Type B pancreatic cell (in vitro differentiated cells): ENCODE data around the gene OLFML1. TPM values are rescaled to one million over a fixed set of nuclear protein-coding genes. Genes with fewer than 3 reads are reported as not detected.
"Not testable (repeated sequence)": the region's sequence is repeated elsewhere in the genome, so short reads cannot be mapped to it uniquely, and the experiment has no call there.

Experiments used
- DNase-seq: peaks from one replicate; pipeline ENCODE4 v3.0.0; 2021; ENCODE audit warnings: mixed read lengths; ENCODE audit not compliant: unreplicated experiment; ENCODE audit errors: extremely low spot score
- H3K27ac Mint-ChIP-seq: 2 replicates; pipeline ENCODE4 v1.8.0; 2021; ENCODE audit warnings: mild to moderate bottlenecking, mixed read lengths
- H3K27me3 Mint-ChIP-seq: 2 replicates; pipeline ENCODE4 v1.8.0; 2021; ENCODE audit warnings: mixed read lengths
- H3K36me3 Mint-ChIP-seq: 2 replicates; pipeline ENCODE4 v1.8.0; 2021; ENCODE audit warnings: mixed read lengths
- H3K4me1 Mint-ChIP-seq: one replicate; pipeline ENCODE4 v1.8.0; 2021; ENCODE audit warnings: mixed read lengths; ENCODE audit not compliant: unreplicated experiment
- H3K4me3 Mint-ChIP-seq: 2 replicates; pipeline ENCODE4 v1.8.0; 2021; ENCODE audit warnings: mild to moderate bottlenecking, mixed read lengths
- H3K9me3 Mint-ChIP-seq: 2 replicates; pipeline ENCODE4 v1.8.0; 2021; ENCODE audit warnings: mixed read lengths
- total RNA-seq: library from RNA; stranded (reverse); gene quantifications from 2 replicates; pipeline ENCODE4 v1.2.1, GENCODE V29; 2021; ENCODE audit warnings: low replicate concordance
- TF ChIP-seq, protein P1 (sequence below): fragments of 200-600 bp; sonication (generic); conservative IDR thresholded peaks from 2 replicates; pipeline ENCODE4 v1.5.0; 2021; ENCODE audit warnings: antibody characterized with exemption, mild to moderate bottlenecking

Gene OLFML1
- total RNA-seq, 1 donor from 2014 or later, result 11.8 TPM

DNA sequence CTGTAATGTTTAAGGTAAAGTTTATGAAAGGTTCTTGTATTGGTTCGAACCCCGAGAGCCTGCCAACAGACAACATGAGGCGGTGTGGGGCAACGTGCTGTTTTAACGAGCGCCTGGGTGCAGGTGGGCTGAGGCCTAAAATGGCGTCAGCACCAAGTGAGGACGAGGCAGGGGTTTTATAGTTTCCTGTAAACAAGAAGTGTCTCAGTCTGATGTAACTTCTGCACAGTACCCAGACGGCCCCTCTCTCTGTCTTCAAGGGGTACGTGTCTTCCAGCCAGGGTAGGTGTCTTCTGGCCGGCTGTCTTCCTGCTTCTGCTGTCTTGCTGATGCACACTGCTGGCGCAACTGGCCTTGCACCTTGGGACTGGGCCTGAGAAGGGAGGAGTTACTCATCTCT is 31.2 kb downstream of the OLFML1 start:
- Mint-ChIP-seq H3K4me3 (peak overlapping the region; percentile 48), H3K4me1 (peaks cover 23% of the 10 kb centered on the region), H3K27me3 (peaks cover 8% of the 10 kb centered on the region), H3K9me3 (peaks cover 13% of the 10 kb centered on the region), H3K27ac (no peak overlapping the region), H3K36me3 (peaks cover 10% of the 10 kb centered on the region)
- DNase-seq, result no peak
- TF ChIP-seq, protein P1, sequence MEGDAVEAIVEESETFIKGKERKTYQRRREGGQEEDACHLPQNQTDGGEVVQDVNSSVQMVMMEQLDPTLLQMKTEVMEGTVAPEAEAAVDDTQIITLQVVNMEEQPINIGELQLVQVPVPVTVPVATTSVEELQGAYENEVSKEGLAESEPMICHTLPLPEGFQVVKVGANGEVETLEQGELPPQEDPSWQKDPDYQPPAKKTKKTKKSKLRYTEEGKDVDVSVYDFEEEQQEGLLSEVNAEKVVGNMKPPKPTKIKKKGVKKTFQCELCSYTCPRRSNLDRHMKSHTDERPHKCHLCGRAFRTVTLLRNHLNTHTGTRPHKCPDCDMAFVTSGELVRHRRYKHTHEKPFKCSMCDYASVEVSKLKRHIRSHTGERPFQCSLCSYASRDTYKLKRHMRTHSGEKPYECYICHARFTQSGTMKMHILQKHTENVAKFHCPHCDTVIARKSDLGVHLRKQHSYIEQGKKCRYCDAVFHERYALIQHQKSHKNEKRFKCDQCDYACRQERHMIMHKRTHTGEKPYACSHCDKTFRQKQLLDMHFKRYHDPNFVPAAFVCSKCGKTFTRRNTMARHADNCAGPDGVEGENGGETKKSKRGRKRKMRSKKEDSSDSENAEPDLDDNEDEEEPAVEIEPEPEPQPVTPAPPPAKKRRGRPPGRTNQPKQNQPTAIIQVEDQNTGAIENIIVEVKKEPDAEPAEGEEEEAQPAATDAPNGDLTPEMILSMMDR, result no peak

DNA sequence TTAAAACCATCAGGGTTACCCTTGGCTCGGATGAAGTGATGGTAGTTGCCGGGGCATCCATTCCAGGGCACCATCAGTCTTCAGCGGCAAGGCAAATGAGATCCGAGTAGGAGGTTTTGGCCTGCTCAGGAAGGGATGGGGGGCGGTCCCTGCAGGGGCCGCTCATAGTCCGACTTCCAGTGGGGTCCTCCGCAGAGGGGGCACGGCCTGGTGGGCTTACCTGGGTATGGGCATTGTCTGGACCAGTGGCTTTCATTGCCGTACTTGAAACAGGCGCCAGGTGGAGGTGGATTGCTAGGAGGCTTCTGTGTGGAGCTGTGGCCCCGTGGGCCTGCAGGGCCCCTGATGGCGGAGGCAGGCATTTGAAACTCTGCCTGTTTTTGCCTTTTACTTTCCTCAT is 32.4 kb downstream of the OLFML1 start:
- not testable (repeated sequence) for H3K36me3 Mint-ChIP-seq, DNase-seq, H3K27ac Mint-ChIP-seq, H3K27me3 Mint-ChIP-seq, H3K4me3 Mint-ChIP-seq
- Mint-ChIP-seq H3K9me3 (peaks cover 13% of the 10 kb centered on the region), H3K4me1 (peaks cover 10% of the 10 kb centered on the region)

DNA sequence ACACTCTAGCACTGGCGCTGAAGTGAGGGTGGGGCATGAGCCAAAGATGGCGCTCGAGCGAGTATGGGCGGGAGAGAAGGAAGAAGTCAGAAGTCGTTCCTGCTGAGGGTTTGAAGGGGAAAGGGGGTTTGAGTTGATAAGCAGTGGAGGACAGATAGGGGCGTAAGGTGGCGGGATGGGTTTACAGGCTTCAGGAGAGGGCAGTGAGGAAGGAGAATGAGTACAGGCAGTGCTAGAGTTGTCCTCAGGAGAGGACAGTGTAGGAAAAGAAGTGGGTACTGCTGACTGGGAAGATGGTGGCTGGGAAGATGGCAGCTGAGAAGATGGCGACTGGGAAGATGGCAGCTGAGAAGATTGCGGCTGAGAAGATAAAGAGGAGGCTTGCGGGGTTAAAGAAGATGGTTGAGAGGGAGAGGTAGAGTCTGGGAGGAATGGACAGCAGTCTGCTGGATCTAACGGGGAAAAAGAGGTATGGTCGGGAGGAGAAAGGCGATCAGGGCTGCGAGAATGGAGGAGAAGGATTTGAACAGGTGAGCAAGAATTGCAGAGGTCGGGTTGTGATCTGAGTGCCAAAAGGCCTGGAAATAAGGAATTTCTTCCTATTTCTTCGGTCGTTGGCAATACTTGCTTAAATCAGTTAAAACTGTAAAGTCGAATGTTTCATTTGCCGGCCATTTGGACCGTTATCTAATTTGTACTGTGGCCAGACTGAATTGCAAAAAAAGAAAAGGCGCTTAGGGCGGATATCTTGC is 33.7 kb downstream of the OLFML1 start:
- peaks cover 13% of the 10 kb centered on the region for H3K9me3 Mint-ChIP-seq
- no peak overlapping the region for H3K27ac Mint-ChIP-seq
- no peak for DNase-seq
- TF ChIP-seq, protein P1, result no peak
- H3K27me3 Mint-ChIP-seq, result peaks cover 8% of the 10 kb centered on the region
- H3K4me3 Mint-ChIP-seq, result no peak overlapping the region
- H3K4me1 Mint-ChIP-seq, result peaks cover 9% of the 10 kb centered on the region
- H3K36me3 Mint-ChIP-seq, result peaks cover 10% of the 10 kb centered on the region

DNA sequence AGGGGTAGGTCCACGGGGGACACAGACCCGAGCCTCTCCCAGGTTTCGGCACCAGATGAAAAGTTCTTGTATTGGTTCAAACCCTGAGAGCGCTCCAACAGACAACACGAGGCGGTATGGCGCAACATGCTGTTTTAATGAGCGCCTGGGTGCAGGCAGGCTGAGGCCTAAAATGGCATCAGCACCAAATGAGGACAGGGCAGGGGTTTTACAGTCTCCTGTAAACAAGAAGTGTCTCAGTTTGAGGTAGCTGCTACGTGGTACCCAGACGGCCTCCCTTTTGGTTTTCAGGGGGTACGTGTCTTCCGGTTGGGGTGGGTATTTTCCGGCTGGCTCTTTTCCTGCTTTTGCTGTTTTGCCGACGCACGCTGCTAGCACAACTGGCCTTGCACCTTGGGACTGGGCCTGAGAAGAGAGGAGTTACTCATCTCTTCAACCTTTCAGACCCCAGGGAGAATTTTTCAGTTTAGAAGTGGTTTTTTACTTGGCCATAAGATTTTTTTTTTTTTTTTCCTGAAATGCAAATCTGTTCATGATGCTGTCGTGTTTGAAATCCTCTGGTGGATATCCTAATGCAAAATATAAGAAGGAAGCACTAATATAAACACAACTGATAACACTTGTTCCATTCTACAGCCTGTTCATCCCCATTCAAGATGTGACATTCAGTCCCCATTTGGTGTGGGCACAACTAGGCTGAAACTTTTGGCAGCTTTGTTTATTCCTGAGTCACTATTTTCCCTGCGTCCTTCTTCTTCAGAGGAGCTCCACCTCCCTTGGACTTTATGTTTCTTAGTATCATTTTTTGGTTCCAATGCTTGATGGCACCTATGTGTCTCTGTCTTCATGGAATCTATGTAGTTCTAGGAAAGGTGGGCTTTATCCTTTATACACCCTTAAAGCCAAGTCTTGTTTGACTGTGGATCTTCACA is 35.0 kb downstream of the OLFML1 start:
- no peak for DNase-seq
- Mint-ChIP-seq H3K27ac (no peak overlapping the region), H3K4me1 (peaks cover 18% of the 10 kb centered on the region), H3K4me3 (no peak overlapping the region), H3K9me3 (peaks cover 13% of the 10 kb centered on the region), H3K36me3 (peaks cover 10% of the 10 kb centered on the region), H3K27me3 (peaks cover 5% of the 10 kb centered on the region)
- TF ChIP-seq, protein P1, result no peak

DNA sequence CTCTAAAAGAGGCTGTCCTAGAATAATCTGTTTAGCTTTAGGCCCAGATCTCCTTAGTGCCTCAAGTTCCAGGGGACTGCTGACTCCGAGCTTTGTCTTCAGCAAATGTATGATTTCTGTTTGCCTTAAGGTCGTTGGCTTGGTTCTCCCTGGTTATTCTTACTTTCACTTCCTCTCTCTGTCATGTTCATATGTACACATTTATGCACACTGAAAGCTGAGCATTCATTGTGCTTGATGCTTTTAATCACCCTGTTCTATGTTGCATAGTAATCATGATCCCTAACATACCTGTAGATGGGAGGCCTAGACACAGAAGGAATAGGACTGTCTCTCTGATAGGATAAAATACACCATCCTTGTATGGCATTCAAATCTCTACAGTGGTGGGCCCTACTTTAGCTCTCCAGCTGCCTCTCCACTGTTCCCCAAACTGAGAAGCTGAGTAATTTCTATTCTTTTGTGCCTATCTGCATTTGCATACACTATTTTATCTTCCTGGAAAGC is 35.7 kb downstream of the OLFML1 start:
- no peak for DNase-seq
- peaks cover 3% of the 10 kb centered on the region for H3K27me3 Mint-ChIP-seq

More for the DNA sequence above, 35.7 kb downstream of the OLFML1 start:
- peaks cover 10% of the 10 kb centered on the region for H3K36me3 Mint-ChIP-seq
- H3K27ac Mint-ChIP-seq, result no peak overlapping the region
- no peak overlapping the region for H3K4me3 Mint-ChIP-seq
- peaks cover 13% of the 10 kb centered on the region for H3K9me3 Mint-ChIP-seq
- TF ChIP-seq, protein P1, result no peak
- H3K4me1 Mint-ChIP-seq, result peaks cover 15% of the 10 kb centered on the region
